HepG2 (cell line): Measurements from ENCODE around the gene RPS6KA2. TPM values are rescaled to one million over a fixed set of nuclear protein-coding genes. Genes with fewer than 3 reads are reported as not detected.
A peak's percentile ranks its signal among the peaks of the same experiment; 100 is the strongest.

ENCODE experiments used
- ATAC-seq: fragments of 200-7000 bp; cut with Tn5 transposase; 3 replicates; pipeline ENCODE4 v1.9.1; 2020; ENCODE audit warnings: mild to moderate bottlenecking, moderate library complexity
- BruUV-seq: library from RNA; stranded (reverse); fragments of 400-500 nt; replicated peaks from 2 replicates; lab custom pipeline; 2021; lab: Mats Ljungman, UMichigan
- CTCF ChIA-PET: fragments of 300-600 bp; formaldehyde crosslinking; extraction: SDS; loops from one replicate; lab custom pipeline; 2021; ENCODE audit warnings: low total read pairs, inconsistent platforms, low intra/inter-chr PET ratio; lab: Yijun Ruan, JAX
- POLR2A ChIA-PET: fragments of 350-600 bp; sonication (Branson Sonifier 250); formaldehyde crosslinking; loops from one replicate; lab custom pipeline; 2020; ENCODE audit warnings: antibody characterized with exemption, inconsistent platforms; lab: Yijun Ruan, JAX
- DNase-seq: peaks from one replicate; pipeline ENCODE4 v3.0.0-alpha.2; 2015; ENCODE audit warnings: low spot score
- FAIRE-seq: peaks from 3 replicates; lab custom pipeline; 2011; peaks lifted over from hg19 to GRCh38; lab: Jason Lieb, UNC
- H2AFZ ChIP-seq: one replicate; pipeline ENCODE4 v1.6.1; 2011; ENCODE audit warnings: low read length, inconsistent platforms
- H3K27ac ChIP-seq: fragments of 300-600 bp; 3 replicates; pipeline ENCODE4 v1.8.0; 2011; ENCODE audit warnings: mixed run types, mild to moderate bottlenecking, mixed read lengths, low read length, inconsistent platforms; ENCODE audit not compliant: insufficient read depth; ENCODE audit errors: extremely low read length
- H3K27me3 ChIP-seq, 2 experiments: fragments of 200-600 bp in 1 of 2; 2 replicates in 1 of 2; 3 replicates in 1 of 2; pipeline versions ENCODE4 v1.6.0 to v1.8.0; 2011; ENCODE audit warnings: low read length in 2 of 2, mild to moderate bottlenecking in 2 of 2, moderate library complexity in 2 of 2, inconsistent platforms in 1 of 2; ENCODE audit not compliant: insufficient read depth in 2 of 2, control insufficient read depth in 1 of 2
- H3K36me3 ChIP-seq, 2 experiments: fragments of 200-600 bp in 1 of 2; replicated peaks in 1 of 2; 2 replicates in 1 of 2; 3 replicates in 1 of 2; pipeline versions ENCODE4 v1.5.1 to v1.8.0; 2011; ENCODE audit warnings: low read length in 2 of 2, inconsistent platforms in 1 of 2; ENCODE audit not compliant: insufficient read depth in 2 of 2, control insufficient read depth in 1 of 2
- H3K4me1 ChIP-seq: 2 replicates; pipeline ENCODE4 v1.5.1; 2012; ENCODE audit warnings: low read length, inconsistent platforms; ENCODE audit not compliant: insufficient read depth
- H3K4me2 ChIP-seq: 2 replicates; pipeline ENCODE4 v1.6.0; 2011; ENCODE audit warnings: low read depth, low read length, inconsistent platforms
- H3K4me3 ChIP-seq, 3 experiments: fragments of 200-600 bp in 1 of 3; sonication (generic), shearing (Covaris generic) in 1 of 3; replicated peaks in 1 of 3; 2 replicates each; pipeline ENCODE4 v1.5.1; 2011 to 2016; ENCODE audit warnings: low read length in 3 of 3, inconsistent platforms in 2 of 3, low read depth in 2 of 3, mild to moderate bottlenecking in 2 of 3, control low read depth in 1 of 3, mixed read lengths in 1 of 3; ENCODE audit not compliant: insufficient read depth in 1 of 3
- H3K79me2 ChIP-seq: one replicate; pipeline ENCODE4 v1.6.1; 2011; ENCODE audit warnings: low read length, inconsistent platforms; ENCODE audit not compliant: insufficient read depth
- H3K9ac ChIP-seq: 2 replicates; pipeline ENCODE4 v1.6.0; 2011; ENCODE audit warnings: mild to moderate bottlenecking, low read depth, low read length, inconsistent platforms; ENCODE audit not compliant: insufficient read depth
- H3K9me3 ChIP-seq: 2 replicates; pipeline ENCODE4 v1.5.1; 2012; ENCODE audit warnings: mild to moderate bottlenecking, low read length
- H4K20me1 ChIP-seq: 2 replicates; pipeline ENCODE4 v1.6.0; 2011; ENCODE audit warnings: inconsistent platforms, mild to moderate bottlenecking, low read length, moderate library complexity; ENCODE audit not compliant: insufficient read depth
- ELK4 ChIP-seq: sonication (generic); formaldehyde crosslinking; IDR thresholded peaks from 2 replicates; pipeline ENCODE4 v1.9.0; 2021; ENCODE audit warnings: missing genetic modification reagents, borderline replicate concordance
- FOXO1 ChIP-seq: sonication (generic); formaldehyde crosslinking; IDR thresholded peaks from 2 replicates; pipeline ENCODE4 v1.4.0; 2020; ENCODE audit warnings: missing genetic modification reagents
- GMEB1 ChIP-seq: sonication (generic); formaldehyde crosslinking; IDR thresholded peaks from 2 replicates; pipeline ENCODE4 v1.5.1; 2020; ENCODE audit warnings: missing genetic modification reagents, mild to moderate bottlenecking, borderline replicate concordance
- MZF1 ChIP-seq: sonication (generic); formaldehyde crosslinking; IDR thresholded peaks from 2 replicates; pipeline ENCODE4 v1.8.1; 2023; ENCODE audit warnings: mild to moderate bottlenecking, missing genetic modification reagents, borderline replicate concordance
- TSC22D2 ChIP-seq: sonication (generic); formaldehyde crosslinking; IDR thresholded peaks from 2 replicates; pipeline ENCODE4 v1.5.1; 2020; ENCODE audit warnings: missing genetic modification reagents, mild to moderate bottlenecking, borderline replicate concordance
- ZIK1 ChIP-seq: sonication (generic); formaldehyde crosslinking; IDR thresholded peaks from 2 replicates; pipeline ENCODE4 v1.5.0; 2020; ENCODE audit warnings: mild to moderate bottlenecking, low read depth, missing genetic modification reagents, borderline replicate concordance
- ZNF343 ChIP-seq: sonication (generic); formaldehyde crosslinking; IDR thresholded peaks from 2 replicates; pipeline ENCODE4 v1.4.0; 2020; ENCODE audit warnings: mild to moderate bottlenecking, missing genetic modification reagents
- ZNF446 ChIP-seq: sonication (generic); formaldehyde crosslinking; IDR thresholded peaks from 2 replicates; pipeline ENCODE4 v1.5.0; 2020; ENCODE audit warnings: mild to moderate bottlenecking, missing genetic modification reagents
- ZNF720 ChIP-seq: sonication (generic); formaldehyde crosslinking; IDR thresholded peaks from 2 replicates; pipeline ENCODE4 v1.4.0; 2020; ENCODE audit warnings: missing genetic modification reagents
- WGBS: methylation state at CpG from one replicate; pipeline ENCODE4 v1.1.6; 2017; ENCODE audit warnings: low lambda C conversion rate; 5-methylcytosine and 5-hydroxymethylcytosine counted together
- in situ Hi-C: cut with HindIII; loops from 2 replicates; pipeline ENCODE4 v1.10.0; 2017; ENCODE audit warnings: low pct_unique_long_range_greater_than_20kb; ENCODE audit not compliant: extremely low pct_ligation_motif_present
- intact Hi-C: fragments of 100-400 bp; cut with micrococcal nuclease; formaldehyde crosslinking; loops from one replicate; pipeline ENCODE4 v1.10.0; 2022; ENCODE audit not compliant: unreplicated experiment
- polyA plus RNA-seq, 8 experiments: library from polyadenylated mRNA; depleted of rRNA in 3 of 8; stranded (reverse) in 7 of 8; unstranded in 1 of 8; fragments of >200 nt; fragmentation: Illumina TruSeq in 4 of 8; extraction: Trizol in 4 of 8; gene quantifications; 2 replicates each; pipeline versions ENCODE4 v1.2.1 to v1.2.3, GENCODE V29; 2011 to 2016; ENCODE audit warnings: low read depth in 4 of 8, missing spikeins in 1 of 8, mixed read lengths in 1 of 8; ENCODE audit not compliant: insufficient read depth in 1 of 8
- total RNA-seq, 5 experiments: library from RNA; depleted of rRNA; stranded (reverse); fragments of >200 nt; fragmentation: Illumina TruSeq; extraction: Trizol; gene quantifications; 2 replicates each; pipeline ENCODE4 v1.2.3, GENCODE V29; 2016; ENCODE audit warnings: low read depth in 1 of 5
- TF ChIP-seq, protein P1 (sequence below): sonication (generic); formaldehyde crosslinking; IDR thresholded peaks from 2 replicates; pipeline ENCODE4 v1.4.0; 2020; ENCODE audit warnings: mild to moderate bottlenecking, missing genetic modification reagents
- TF ChIP-seq, protein P2 (sequence below): sonication (generic); formaldehyde crosslinking; IDR thresholded peaks from 2 replicates; pipeline ENCODE4 v1.8.0; 2022; ENCODE audit warnings: mild to moderate bottlenecking, missing genetic modification reagents, moderate library complexity
- TF ChIP-seq, protein P3 (sequence below): sonication (generic); formaldehyde crosslinking; conservative IDR thresholded peaks from 2 replicates; pipeline ENCODE4 v1.4.0; 2020; ENCODE audit warnings: missing genetic modification reagents

Gene RPS6KA2
- total and polyA plus RNA-seq, 2 of the 13 experiments (the other 11 are each of a cell fraction or from before 2014, with no cell fraction given), result 0.22 to 0.38 TPM

DNA sequence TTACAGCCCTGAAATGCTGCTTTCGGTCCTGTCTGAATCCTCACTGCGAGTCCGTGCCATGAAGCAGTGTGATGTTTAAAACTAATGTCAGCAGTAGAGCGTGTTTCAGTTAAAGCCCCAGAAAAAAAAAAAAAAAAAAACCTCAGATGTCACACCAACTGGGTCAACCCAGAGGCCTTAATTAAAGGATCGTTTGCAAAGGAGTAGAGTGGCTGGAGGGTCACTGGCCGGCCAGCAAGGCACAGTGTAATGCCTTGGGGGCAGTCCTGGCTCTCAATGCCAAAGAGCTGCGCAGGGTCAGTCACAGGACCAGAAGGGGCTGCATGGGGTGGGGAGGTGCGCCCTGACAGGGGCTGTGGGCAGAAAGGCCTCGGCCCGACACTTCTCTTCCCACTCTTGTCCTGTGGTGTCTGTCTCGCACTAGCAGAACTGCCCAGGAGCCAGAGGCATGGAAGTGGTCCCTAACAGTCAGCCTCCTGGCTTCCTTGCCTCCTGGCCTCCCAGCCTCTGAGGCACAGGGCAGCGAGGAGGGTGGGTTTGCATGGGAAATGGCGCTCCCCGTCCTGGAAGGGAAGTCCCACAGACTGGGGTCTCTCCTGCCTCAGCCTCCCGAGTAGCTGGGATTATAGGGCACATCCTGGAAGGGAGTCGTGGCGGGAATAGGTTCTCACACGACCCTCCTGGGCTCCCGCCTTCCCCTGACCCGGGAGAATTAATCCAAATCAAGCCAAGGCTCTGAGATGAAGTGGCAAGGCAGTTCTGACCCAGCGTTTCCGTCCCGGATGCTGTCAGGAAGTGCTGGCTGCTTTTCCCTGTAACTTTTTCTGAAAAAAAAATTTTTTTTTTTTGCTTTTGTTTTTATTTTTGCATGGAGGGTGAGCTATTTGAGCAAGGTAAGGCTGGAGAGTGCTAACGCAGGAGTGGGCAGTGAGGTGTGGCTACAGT, 190.6 kb downstream of the RPS6KA2 start:
- in situ Hi-C loops (no loop called here), intact Hi-C loops (no loop called here)
- ATAC-seq (peak; percentile 41; the same call in 2 of the 3 replicates), DNase-seq (no peak), FAIRE-seq (no peak)
- Histone ChIP-seq H3K36me3 (no peaks in the 10 kb centered on the region), H4K20me1 (no peaks in the 10 kb centered on the region), H3K79me2 (no peaks in the 10 kb centered on the region), H2AFZ (no peak overlapping the region), H3K4me2 (no peak overlapping the region), H3K9me3 (no peaks in the 10 kb centered on the region), H3K4me1 (no peaks in the 10 kb centered on the region), H3K9ac (no peak overlapping the region), H3K4me3 (no peak overlapping the region), H3K27ac (no peak overlapping the region), H3K27me3 (peaks cover 10 to 87% of the 10 kb centered on the region in 2 experiments; a peak in 4 of 5 replicates)
- POLR2A ChIA-PET, result no interaction called here
- BruUV-seq, result no TSS peak
- CTCF ChIA-PET, result no interaction called here
- 15% methylated on average over 24 of the region's 24 CpGs for WGBS
- TF ChIP-seq, protein P1, sequence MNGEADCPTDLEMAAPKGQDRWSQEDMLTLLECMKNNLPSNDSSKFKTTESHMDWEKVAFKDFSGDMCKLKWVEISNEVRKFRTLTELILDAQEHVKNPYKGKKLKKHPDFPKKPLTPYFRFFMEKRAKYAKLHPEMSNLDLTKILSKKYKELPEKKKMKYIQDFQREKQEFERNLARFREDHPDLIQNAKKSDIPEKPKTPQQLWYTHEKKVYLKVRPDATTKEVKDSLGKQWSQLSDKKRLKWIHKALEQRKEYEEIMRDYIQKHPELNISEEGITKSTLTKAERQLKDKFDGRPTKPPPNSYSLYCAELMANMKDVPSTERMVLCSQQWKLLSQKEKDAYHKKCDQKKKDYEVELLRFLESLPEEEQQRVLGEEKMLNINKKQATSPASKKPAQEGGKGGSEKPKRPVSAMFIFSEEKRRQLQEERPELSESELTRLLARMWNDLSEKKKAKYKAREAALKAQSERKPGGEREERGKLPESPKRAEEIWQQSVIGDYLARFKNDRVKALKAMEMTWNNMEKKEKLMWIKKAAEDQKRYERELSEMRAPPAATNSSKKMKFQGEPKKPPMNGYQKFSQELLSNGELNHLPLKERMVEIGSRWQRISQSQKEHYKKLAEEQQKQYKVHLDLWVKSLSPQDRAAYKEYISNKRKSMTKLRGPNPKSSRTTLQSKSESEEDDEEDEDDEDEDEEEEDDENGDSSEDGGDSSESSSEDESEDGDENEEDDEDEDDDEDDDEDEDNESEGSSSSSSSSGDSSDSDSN (CRISPR knock-in tag), result no peak
- TF ChIP-seq ZIK1 (CRISPR knock-in tag), result no peak
- no peak for TF ChIP-seq FOXO1 (CRISPR knock-in tag)
- TF ChIP-seq MZF1 (CRISPR knock-in tag), result no peak
- no peak for TF ChIP-seq ZNF343 (CRISPR knock-in tag)
- TF ChIP-seq GMEB1 (CRISPR knock-in tag), result no peak
- TF ChIP-seq, protein P2, sequence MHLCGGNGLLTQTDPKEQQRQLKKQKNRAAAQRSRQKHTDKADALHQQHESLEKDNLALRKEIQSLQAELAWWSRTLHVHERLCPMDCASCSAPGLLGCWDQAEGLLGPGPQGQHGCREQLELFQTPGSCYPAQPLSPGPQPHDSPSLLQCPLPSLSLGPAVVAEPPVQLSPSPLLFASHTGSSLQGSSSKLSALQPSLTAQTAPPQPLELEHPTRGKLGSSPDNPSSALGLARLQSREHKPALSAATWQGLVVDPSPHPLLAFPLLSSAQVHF (CRISPR knock-in tag), result no peak
- TF ChIP-seq TSC22D2 (CRISPR knock-in tag), result no peak
- TF ChIP-seq, protein P3, sequence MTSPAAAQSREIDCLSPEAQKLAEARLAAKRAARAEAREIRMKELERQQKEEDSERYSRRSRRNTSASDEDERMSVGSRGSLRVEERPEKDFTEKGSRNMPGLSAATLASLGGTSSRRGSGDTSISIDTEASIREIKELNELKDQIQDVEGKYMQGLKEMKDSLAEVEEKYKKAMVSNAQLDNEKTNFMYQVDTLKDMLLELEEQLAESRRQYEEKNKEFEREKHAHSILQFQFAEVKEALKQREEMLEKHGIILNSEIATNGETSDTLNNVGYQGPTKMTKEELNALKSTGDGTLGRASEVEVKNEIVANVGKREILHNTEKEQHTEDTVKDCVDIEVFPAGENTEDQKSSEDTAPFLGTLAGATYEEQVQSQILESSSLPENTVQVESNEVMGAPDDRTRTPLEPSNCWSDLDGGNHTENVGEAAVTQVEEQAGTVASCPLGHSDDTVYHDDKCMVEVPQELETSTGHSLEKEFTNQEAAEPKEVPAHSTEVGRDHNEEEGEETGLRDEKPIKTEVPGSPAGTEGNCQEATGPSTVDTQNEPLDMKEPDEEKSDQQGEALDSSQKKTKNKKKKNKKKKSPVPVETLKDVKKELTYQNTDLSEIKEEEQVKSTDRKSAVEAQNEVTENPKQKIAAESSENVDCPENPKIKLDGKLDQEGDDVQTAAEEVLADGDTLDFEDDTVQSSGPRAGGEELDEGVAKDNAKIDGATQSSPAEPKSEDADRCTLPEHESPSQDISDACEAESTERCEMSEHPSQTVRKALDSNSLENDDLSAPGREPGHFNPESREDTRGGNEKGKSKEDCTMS (CRISPR knock-in tag), result no peak
- no peak for TF ChIP-seq ELK4 (CRISPR knock-in tag)
- TF ChIP-seq ZNF720 (CRISPR knock-in tag), result no peak
- TF ChIP-seq ZNF446 (CRISPR knock-in tag), result no peak
